ENCODE measurements around the gene CAMK4.
A peak's percentile ranks its signal among the peaks of the same experiment; 100 is the strongest.
"Not testable (repeated sequence)": the region's sequence is repeated elsewhere in the genome, so short reads cannot be mapped to it uniquely, and the experiment has no call there.

The CAMK4 gene

DNA sequence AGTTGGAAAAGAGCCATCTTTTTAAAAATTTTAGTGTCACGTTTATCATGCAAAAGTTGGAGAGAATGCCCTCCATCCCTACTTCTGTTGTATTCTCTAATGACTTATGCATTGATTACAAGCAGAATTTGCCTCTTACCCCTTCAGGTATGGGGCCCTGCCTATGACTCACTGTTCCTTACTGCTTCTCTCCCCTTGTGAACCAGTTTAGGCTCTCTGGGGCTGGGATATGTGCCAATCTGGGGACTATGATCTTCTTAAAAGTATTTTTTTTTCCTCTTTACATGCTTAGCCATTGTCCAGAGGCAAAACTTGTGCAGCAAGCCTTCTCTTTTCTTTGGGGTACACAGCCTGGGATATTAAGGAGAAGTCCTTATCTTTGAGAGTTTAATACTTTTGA is 37.4 kb downstream of the CAMK4 start:
- DNase-seq, result no peak

DNA sequence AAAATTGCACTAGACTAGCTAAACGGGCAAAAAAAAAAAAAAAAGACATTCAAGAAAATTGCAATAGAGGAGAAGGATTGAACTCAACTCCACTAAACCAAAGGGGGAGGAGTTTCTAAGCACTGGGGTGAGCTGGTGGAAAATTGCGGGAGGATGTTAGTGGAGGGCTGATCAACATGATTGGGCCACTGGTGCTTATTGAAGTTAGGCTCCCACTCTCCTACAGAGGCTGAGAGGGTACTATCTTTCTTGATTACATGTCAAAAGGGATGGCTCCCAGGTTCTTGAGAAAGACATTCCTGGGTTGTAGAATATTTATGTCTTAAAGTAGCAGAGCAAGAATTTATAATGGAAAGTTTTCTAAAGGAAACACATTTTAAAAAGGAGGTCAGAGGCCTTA is 38.0 kb downstream of the CAMK4 start:
- no peak for DNase-seq

DNA sequence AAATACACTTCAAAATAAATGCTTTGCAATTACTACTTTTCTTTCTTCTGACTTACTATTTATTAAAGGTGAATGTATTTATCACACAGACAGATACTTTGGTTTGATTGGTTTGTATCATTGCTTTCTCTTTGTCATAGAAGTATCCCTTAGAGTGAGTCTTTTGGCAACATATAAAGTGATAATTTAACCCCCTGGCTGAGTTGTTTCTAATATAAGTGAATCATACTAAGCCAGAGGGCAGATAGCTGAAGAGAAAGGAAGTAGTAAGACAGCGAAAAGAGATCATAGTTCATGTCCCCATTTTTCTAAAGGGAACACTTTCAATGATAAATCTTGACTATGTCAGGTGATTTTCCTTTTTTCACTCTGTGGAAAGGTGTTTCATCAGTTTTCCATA is 38.6 kb downstream of the CAMK4 start:
- DNase-seq, result no peak

DNA sequence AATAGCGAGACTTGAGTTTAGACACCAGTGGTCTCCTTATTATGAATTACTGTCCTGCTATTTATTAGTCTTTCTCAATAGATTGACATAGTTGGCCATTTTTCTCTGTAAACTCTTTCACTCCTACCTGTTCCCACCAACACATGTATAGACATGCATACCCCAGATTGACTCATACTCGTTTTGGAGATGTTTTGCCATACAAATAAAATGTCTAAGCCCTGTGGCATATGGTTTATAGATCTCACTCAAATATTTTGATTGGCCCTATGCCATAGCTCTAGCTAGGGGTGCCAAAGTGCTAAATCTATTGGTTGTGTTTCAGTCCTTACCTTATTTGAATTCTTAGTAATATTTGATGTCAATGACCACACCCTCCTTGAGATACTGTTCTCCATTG is 42.3 kb downstream of the CAMK4 start:
- DNase-seq, result no peak

DNA sequence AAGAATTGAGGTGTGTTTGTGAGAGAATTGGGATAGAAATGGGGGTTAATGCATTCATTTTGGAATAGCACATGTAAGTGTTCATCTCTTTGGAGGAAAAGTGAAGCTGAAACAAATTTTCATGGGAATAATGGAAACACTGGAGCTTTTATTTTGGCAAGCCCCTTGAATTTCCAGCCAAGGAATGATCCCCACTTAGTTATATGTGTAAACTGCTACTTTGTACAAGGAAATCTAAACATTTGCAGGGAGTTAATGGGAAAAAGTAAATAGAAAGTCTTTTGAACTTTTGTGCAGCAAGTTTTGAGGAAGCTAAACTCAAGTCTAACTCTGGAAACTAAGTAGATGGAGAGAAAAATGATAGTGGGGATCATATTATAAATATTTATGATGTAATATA is 44.1 kb downstream of the CAMK4 start:
- no peak for DNase-seq

DNA sequence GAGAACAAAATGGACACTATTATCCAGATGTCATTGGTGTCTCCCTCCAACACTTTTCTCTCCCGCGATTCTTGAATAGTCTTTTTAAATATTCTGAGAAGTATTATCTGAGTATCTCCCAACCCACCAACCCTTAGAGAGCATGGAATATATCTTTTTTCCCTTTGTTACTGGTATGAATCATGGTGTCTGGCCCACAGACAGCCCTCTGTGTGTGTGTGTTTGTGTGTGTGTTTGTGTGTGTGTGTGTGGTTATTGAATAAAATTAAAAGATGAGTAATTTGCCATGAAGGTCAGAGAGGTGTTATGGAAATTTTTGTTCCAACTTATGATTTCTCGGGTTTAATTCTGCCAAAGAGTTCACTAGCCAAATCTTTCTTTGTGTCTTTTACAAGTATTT is 47.7 kb downstream of the CAMK4 start:
- no peak for DNase-seq

DNA sequence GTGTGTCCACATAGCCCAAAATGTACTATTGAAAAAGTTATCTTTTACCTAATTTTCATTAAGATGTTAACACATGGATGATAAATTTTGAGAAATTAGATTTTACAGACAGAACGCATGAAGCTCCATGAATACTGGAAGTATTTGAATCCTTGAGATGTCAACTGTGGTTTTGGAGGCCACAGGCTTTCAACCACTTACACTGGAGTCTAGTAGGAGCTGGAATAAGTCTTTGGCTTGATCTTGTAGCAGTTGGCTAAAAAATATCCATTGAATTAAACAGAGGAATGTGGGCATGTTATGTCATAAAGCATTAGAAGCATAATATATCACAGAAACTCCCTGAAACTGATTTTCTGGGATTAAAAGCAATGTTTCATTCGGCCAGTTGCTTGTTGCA is 52.9 kb downstream of the CAMK4 start:
- DNase-seq, result no peak

DNA sequence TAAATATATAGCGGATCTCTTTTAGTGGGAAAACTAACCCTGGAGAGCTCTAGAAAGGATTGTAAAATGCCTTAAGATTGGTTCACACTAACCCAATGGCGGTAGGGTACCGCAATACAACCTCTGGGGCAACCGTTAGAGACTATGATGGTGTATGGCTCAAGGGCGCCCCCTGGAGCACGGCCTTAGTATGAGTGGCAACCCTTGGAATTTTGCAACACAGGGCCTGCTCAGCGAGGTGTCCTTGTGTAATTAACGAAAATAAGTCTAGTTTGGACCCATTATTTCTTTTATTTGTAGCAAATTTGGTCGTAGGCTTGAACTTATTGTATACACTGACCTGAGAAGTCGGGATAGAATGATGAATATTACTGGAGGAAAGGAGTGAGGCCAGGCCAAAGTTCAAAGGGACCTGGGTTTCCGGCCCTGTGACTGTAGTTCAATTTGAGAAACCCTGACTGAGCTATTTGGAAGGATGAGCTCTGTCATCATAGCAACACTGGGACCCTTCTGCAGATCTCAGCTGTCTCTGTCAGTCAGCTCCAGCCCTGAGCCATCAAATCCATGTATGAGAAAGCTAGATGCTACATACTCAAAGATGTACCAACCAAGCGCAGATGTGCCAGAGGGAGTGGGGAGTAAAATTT is 54.8 kb downstream of the CAMK4 start:
- DNase-seq, result peak; percentile 92 to 93

DNA sequence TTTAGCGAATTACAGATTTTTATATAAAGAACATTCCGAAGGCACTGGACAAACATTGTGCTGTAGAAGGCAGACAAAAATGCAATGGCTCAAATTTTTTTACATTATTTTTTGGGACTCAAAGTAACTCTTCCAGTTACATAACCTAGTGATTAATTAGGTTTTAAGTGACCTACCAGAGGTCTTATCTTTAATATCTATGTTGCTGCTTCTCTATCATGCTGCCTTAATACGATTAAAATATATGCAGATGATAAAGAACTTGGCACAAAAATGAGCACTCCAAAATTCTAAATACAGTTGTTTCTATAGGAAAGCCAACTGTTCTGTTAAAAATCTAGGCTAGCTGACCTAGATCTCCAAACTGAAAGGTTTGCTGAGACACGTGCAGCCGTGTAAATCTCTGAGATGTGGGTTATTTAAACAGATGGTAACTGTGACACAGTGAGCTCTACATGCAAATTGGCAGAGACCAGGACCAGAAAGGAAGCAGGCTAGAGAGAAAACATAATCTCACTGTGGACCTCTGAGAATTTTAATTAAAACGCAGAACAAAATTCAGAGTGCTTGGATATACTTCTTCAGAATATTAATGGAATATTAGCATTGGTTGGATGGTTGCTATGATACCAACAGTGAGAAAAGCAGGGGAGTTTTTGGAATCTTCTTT is 56.2 kb downstream of the CAMK4 start:
- no peak for DNase-seq

DNA sequence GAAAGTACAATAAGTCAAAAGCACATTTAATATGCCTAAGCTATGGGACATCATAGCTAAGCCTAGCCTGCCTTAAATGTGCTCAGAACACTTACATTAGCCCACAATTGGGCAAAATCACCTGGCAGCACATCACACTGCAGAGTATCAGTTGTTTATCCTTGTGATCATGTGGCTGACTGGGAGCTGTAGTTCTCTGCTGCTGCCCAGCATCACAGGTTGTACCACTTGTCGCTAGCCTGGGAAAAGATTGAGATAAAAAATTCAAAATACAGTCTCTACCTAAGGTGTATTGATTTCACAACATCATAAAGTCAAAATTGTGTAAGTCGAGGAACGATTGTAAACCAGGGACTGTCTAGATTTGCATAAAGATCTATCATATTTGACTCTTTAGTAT is 58.6 kb downstream of the CAMK4 start:
- no peak for DNase-seq

DNA sequence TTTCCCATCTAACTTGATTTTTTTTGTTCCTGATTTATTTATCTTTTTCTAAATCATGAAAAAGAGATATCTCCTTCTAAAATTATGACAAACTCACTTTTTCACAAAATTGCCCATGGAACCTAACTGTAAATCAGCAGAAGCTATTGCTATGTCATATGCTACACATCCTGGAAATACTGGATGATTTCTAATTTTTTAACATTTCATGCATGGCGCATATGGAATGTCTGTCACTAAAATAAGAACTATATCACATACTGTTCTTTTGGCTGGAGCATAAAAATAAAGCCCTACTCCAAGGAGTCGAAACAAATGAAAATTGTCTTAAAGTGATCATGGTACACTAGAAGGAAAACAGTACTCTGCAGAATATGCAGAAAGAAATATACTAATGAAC is 60.6 kb downstream of the CAMK4 start:
- DNase-seq, result no peak

DNA sequence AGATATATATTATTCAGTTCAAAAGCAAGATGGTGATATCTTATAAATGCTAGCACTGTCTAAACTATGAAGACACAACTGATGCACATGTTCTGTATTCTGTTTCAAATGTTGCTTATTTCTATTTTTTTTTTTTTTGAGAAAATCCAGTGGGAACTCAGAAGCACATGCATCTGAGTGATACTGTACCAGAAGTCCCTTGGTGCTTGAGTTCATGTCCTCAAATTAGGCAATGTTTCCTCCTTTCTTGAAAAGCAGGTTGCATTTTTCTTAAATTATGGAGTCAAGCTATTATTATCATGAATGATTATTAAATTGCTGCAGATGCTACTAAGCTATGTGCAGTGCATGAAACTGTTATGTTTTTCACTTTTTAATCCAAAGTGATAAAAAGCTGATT is 70.4 kb downstream of the CAMK4 start:
- DNase-seq, result no peak

DNA sequence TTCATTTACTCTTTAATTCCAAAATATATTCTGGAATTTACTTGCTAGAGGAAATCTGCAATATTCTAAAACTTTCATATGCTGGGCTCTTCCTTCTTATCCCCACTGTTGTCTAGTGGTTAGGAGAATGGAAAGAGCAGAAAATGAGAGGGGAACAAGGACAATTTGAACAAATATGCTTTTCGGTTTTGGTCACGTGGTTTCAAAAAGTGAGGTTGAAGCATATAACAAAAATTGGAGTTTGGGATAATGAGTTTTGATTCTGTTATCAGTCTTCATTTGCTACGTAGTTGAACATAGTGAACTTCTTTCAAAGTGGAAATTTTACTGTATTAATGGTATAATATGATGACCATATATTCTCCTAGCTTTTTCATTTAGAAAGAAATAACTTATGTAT is 71.5 kb downstream of the CAMK4 start:
- no peak for DNase-seq

DNA sequence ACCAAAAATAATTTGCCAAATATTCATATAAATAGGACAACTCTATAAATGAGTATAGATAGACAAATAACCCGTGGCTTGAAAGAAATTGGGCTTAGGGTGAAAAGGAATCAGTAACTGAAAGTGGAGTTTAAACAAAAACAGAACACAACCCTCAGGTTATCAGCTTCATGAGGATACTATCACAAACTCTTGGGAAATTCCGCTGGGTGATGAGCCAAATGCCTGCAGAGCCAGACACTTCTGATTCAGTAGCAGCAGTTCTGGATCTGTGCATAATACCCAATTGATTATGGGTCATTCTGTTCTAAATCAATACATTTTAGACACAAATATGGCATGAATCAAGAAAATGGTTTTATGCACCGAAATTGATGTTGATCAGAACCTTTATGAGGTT is 72.4 kb downstream of the CAMK4 start:
- DNase-seq, result no peak

DNA sequence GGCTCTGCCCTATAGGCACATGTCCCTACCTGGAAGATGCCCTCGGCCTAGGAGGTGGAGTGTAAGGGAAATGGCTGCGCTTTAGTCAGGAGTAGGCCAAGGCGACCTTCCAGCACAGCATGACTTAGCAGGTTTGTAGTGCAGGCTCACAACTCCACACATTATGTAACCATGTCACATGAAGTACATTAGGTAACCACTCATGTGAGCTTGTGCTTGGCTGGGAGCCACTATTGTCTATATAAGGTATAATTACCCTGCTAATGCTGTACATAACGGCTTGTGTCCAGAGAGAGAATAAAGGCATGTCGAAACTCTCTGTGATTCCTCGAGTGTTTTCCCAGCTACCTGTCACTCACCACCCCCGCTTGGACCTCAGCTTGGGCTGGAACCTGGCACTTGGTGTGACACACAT is 74.9 kb downstream of the CAMK4 start:
- no peak for DNase-seq

DNA sequence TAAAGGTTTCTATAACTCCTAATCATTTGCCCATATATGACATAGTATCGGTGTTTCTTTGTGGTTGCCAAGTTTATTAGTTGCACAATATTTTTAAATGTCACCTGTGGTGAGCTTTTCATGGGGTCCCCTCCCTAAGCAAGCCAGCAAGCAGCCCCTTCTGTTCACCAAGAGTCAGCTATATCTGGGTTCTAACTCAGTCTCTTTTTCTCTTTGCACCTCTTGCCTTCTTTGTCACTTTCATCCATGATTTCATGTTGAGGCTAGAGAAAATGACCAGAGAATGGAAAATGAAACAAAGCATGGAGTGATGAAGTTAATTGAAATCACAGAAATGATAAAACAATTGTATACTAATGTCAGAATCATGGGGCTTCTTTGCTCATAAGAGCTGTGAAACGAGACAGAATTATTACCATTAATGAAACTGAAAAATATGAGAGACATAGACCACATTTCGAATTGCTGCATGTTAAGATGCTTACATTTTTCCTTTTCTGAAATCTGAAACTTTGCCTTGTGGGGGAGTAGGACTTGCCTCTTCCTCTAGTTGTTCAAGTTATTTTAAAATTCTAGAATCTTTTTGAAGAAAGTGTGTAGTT is 75.7 kb downstream of the CAMK4 start:
- DNase-seq, result no peak

DNA sequence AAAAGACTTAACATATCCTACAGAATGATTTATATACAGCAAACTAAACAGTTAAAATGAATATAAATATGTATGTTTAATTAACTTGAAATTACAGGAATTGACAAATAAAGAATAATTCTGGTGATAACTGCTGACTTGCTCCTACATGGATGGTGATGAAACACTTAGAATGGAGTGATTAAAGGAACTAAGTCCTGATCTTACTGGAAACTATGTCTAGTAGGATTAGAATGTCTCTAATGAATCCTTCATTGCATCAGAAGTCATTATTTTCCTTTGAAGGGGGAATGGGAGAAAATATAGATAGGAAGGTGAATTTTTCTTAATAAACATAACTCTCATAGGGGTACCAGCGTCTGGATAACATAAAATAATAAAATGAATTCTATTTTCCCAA is 77.1 kb downstream of the CAMK4 start:
- DNase-seq, result no peak

DNA sequence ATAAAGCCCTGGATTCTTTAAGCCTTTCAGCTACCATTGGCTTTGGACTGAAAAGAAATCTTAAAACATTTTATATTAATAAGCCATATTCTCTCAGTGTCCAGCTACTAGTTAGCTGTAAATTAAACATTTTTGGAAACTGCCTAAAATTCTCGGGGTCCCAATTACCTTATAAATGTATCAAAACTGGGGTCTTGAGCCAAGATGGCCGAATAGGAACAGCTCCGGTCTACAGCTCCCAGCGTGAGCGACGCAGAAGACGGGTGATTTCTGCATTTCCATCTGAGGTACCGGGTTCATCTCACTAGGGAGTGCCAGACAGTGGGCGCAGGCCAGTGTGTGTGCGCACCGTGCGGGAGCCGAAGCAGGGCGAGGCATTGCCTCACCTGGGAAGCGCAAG is 77.9 kb downstream of the CAMK4 start:
- not testable (repeated sequence) for DNase-seq

DNA sequence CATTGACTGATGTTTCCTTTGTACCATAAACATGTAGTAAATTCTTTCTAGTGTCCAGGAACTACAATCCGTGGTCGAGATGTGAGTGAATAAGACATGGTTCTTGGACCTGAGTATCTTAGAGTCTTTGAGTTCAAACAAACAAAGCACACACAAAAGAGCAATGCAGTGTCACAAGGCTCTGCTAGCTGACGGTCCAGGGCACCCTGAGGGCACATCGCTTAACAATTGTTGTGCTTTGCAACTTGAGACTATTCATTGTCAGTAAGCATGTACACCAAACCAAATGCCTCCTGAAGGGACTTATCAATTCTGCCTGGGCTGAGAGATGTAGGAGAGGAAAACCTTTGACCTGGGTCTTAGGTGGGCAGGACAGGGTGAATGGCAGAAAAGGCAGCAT is 84.8 kb downstream of the CAMK4 start:
- DNase-seq, result no peak

DNA sequence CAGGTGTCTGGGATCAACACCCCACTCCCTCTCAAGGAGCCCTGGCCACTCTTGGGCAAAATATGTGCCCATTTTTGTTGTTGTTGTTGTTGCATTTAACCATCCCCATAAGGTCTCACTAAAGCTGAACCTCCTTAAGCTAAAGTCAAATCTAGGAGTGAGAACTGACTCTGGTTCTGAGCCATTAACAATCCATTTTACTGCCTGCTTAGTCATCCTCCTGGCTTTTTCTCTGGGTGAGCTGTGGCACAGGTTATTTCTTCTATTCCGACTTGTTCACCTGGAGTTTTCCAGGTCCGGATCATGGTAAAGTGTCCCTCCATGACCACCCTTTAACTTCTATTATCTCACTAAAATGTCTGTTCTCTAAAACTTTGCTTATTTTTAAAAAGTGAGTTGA is 85.2 kb downstream of the CAMK4 start:
- no peak for DNase-seq

DNA sequence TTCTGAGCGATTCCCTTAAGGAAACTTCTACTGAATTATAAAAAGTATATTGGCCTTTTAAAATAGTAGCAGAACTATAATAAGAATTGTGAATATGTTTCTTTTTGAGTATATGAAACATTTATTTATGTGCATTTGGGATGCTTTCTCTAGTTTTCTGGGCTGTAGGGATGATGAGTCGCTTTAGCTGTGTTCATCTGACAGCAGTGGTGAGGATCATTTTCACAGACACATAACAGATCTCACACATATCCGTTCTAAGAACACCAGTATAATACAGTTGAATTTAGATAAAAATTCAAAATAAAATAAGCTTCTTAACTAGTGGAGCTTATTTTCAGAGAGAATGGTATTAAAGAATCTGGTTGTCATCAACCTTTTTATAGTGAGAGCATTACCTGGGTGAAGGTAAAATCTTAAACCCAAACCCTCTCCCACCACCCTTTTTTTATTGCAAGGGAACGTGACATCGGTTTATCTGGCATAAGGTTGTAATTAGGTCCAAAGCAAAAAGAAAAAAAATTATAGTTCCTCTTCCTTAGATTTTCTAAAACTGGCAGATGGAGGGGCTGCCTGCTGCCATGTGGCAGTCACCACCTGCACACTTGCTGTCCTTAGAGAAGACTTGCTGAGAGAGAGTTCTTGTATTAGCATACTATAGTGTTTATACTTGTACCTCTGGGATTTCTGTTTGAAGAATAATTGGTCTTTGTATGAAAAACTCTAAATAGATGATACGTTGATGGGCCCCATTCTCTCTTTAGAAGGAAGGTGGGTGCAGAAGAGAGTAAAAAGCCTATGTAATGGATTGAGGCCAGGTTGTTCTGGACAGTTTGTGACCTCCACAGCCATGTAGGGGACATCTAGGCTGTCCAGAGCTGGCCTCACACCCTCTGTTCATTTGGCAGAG is 86.8 kb downstream of the CAMK4 start:
- no peak for DNase-seq

DNA sequence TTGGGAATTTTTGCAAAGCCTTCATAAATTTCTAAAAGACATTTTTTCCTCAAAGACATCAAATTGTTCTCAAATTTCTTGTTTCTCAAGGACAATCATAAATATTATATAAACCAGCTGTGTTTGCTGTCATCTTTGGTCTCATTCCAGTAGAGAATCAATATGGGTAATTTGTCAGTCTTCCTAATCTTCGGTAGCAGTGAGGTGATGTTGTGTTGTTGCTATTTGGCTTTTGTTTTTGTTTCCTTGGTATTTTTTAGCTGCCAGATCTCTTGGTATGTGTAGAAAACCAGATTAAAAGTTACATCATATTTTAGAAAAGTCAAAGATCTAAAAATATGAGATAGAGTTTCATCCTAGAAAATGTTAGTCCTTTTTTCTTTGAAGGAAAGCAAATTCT is 87.5 kb downstream of the CAMK4 start:
- DNase-seq, result no peak

DNA sequence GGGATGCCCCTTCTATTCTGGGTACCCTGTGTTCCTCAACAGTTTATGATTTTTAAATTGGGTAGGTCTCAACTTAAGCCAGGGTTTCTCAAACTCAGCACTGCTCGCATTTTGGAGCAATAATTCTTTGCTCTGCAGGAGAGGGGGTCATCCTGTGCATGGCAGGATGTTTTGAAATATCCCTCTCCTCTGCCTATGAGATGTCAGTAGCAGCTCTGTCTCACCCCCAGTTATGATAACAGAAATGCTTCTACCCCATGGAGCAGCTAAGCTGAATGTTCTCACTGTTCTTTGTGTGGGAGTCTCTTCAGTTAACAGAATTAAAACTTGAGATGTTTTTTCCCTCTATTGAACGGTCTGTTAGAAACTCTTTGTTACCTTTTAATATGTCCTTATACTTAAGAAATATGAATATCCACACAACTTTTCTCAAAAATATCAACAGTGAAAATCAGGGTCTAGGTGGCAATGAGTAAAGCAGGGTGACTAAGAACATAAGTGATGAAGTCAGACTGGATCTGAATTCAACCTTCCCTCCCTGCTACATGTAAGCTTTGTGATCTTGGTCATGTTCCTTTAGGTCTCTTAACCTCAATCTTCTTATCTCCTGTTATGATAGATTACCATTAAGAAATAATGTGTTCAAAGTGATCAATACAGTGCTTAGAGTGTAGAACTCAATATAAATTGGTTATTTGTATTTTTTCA is 89.0 kb downstream of the CAMK4 start:
- DNase-seq, result no peak
